22Rv1 (cell line): ENCODE measurements around the gene GBGT1.

Experiments
- H3K27ac ChIP-seq: fragments of 450-650 bp; 2 replicates; pipeline ENCODE4 v1.5.1; 2017
- ZFX ChIP-seq: fragments of 450-650 bp; IDR thresholded peaks from 2 replicates; pipeline ENCODE4 v1.6.1; 2017; ENCODE audit warnings: antibody characterized with exemption, borderline replicate concordance
- TF ChIP-seq, protein P1 (sequence below): fragments of 450-650 bp; IDR thresholded peaks from 2 replicates; pipeline ENCODE4 v1.5.1; 2017; ENCODE audit warnings: mild to moderate bottlenecking

GBGT1 gene

DNA sequence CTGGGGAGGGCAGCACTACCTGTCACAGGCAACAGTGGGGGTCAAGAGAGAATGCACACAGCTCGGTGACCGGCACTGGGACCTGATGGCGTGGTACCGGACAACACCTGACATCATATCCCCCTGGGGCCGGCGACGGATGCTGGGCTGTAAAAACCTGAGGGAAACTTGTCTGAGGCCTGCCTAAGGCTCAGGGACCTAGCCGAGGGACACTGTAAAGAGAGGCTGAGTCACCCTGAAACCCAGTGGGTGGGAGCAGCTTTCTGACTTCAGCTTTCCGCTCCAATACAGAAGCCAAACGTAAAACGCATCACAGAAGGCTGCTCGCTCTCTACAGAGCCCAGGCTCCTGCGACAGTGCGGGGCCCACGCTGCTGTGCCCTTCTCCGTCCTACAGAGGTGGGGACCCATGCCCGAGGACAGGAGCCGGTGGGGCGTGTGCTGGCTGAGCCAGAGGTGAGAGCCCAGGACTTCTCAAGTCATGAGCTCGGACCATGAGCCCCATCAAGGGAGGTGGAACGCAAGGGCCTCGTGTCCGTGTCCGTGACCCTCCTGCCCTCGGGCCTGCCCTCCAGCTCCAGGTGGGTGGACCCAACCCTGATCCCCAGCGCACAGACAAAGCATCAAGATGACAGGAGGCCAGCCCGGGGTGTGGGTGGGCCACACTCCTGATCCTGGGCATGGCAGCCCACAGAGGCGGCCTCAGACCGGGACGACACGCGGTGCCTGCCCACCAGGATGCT lies 47.9 kb downstream of the GBGT1 start:
- TF ChIP-seq, protein P1, sequence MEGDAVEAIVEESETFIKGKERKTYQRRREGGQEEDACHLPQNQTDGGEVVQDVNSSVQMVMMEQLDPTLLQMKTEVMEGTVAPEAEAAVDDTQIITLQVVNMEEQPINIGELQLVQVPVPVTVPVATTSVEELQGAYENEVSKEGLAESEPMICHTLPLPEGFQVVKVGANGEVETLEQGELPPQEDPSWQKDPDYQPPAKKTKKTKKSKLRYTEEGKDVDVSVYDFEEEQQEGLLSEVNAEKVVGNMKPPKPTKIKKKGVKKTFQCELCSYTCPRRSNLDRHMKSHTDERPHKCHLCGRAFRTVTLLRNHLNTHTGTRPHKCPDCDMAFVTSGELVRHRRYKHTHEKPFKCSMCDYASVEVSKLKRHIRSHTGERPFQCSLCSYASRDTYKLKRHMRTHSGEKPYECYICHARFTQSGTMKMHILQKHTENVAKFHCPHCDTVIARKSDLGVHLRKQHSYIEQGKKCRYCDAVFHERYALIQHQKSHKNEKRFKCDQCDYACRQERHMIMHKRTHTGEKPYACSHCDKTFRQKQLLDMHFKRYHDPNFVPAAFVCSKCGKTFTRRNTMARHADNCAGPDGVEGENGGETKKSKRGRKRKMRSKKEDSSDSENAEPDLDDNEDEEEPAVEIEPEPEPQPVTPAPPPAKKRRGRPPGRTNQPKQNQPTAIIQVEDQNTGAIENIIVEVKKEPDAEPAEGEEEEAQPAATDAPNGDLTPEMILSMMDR = no peak
- no peak for TF ChIP-seq ZFX
- no peak overlapping the region for H3K27ac ChIP-seq

DNA sequence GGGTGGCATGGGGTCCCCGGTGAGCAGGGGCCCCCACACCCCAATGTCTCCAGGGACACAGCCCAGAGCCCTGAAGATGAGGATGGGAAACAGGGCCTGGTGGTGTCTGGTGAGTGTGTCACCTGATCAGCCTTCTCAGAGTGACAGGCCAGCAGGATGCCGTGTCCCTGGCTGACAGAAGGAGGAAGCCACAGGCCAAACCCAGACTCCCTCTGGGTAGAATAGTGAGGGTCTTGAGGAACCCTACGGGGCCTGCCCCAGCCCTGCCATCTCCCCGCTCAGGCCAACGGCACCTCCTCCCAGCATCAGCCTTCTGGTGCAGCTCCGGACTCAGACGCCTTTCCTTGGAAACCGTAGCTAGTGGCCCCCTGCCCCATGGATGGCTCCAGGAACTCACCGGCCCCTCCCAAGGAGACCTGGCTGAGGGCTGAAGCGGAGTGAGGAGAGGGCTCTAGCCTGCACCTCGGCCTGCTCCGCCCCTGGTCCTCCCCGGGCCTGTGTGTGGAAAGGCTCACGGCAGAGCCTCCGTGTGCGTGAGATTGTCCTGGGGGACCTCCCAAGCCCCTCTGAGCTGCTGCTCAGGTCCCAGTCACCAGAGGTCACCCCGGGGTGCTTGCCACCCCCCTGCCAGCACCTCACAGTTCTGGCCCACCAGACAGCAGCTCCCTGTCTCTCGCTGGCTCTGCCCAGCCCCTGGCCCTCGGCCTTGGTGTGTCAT lies 48.7 kb downstream of the GBGT1 start:
- no peak for TF ChIP-seq ZFX
- TF ChIP-seq, protein P1 = no peak
- peak overlapping the region; percentile 42 for H3K27ac ChIP-seq

DNA sequence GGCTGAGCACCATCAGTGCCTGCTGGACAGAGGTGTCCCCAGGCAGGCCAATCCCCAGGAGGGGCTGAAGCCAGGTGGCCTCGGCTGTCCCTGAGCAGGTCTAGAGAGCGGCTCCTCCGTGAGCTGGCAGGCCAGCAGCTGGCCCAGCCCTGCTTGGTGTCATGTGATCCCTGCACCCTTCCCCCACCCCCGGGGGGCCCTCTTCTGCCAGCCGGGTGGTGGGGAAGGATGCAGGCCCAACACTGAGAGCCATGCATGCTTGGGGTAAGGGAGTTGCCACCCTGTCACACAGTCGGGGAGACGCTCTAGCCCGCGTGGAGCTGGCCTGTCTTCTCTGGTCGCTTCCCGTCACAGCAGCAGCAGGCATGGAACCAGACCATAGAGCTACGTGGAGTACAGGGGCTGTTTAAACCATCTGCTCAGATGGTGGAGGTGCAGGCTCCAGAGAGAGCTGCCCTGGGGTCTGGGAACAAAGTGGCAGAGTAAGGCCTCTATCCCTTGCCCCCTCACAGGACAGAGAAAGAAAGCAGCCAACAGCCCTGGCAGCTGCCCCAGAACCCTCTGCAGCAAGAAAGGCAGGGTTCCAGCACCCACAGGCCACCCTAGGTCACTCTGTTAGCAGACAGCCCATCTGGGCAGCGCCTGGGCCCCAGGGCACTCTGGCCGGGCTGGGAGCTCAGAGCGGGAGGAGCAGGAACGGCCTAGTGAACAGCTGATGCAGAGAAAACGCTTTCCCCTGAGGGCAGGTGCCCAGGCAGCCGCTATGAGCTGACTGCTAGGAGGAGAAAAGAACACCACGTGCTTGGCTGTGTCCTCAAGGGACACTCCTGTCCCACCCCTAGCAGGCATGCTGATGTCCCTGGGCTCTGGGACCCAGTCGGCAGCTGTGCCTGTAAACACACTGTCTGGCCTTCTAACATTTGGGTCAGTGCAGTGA lies 49.5 kb downstream of the GBGT1 start:
- TF ChIP-seq ZFX = no peak
- TF ChIP-seq, protein P1 = no peak
- peak overlapping the region; percentile 42 for H3K27ac ChIP-seq

DNA sequence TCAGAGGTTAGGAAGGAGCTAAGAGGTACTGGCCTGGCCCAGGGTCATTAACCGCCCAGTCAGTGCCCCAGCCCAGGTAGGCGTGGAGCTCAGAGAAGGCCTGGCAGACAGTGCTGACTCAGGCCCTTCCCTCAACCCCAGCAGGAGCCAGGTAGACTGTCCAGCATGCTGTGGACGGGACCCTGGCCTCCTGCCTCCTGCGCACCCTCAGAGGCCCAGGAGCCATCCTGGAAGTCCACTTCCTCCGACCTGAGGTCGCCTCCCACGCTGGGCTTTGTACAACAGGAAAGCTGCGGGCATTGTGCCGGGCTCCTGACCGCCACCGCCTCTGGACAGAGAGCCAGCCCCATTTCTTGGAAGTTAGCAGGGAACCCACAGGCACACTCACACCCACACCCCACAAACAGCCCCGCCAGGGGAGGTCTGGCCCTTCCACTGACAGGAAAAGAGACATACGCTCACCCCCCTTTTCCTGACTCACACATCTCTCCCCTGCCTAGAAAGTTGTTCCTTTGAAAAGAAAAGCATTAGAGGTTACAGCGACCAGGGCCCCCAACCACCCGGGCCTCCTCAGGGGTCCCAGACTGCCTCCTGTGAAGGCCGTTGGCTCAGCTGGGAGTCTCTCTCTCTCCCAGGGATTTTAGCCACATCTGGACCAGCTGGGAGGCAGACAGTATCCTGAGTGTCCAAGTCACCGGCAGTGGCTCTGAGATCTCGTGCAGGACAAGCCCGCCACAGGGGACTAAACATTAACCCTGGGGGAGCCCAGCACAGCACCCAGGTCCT lies 50.4 kb downstream of the GBGT1 start:
- no peak overlapping the region for H3K27ac ChIP-seq
- TF ChIP-seq ZFX = no peak
- TF ChIP-seq, protein P1 = no peak

DNA sequence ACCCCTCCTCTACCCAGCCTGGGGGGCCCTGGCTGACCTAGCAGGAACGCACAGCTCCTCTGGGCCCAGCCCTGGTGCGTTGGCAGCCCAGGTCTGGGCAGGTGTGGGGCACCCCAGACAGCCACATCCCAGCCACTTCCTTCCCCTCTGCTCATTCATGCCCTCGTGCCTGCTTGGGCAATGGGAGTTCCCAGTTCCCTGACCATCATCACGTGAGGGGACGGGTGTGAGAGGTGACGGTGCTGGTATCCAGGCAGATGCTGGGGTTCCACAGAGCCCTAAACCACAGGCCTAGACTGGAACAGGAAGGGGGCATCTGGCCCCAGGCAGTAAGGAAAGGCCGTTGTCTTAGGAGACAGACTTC lies 51.1 kb downstream of the GBGT1 start:
- TF ChIP-seq ZFX = no peak
- TF ChIP-seq, protein P1 = no peak
- H3K27ac ChIP-seq = no peak overlapping the region

DNA sequence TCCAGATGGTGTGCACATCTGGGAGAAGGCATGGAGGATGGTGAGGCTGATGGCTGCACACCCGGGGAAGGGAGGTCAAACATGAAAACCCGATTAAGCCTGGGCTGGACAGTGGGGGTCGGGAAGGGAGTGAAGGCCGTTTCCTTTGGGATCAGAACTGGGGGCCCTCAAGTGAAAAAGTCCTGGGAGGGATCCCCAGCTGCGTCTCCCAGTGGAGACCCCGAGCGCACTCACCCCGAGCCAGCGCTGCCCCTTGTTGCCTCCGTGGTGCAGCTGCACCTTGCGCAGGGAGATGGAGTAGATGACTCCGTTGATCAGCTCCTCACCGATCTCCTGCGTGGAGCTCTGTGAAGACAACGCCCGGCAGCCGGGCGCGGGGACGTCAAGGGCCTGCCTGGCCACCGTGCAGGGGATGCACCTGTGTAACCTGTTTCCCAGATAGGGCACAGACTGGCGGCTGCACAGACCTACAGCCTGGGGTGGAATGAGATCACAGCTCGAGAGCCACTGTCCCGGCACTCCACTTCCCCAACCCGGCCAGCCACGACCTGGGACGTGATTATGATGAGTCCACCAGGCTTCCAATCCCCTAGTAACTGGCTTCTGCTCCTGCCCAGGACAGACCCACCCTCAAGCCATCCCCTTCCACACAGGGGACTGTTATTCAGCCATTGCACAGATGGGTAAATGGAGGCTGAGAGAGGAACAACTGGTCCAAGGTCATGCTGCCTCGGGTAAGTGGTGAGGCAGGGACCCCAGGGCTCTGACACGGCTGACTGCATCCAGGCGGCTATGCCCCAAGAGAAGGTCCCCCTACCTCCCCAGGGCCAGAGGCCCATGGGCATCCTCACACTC lies 51.7 kb downstream of the GBGT1 start:
- H3K27ac ChIP-seq = no peak overlapping the region
- TF ChIP-seq, protein P1 = no peak
- TF ChIP-seq ZFX = no peak
